Muscle layer of duodenum (tissue), 2 donors: ENCODE data around the gene SF3A2.

ENCODE experiments used
- H3K27ac ChIP-seq: one replicate; pipeline ENCODE4 v1.7.0; 2013; ENCODE audit warnings: mild to moderate bottlenecking, low read length
- H3K27me3 ChIP-seq: one replicate; pipeline ENCODE4 v1.7.0; 2013; ENCODE audit warnings: low read depth, mild to moderate bottlenecking, control low read depth, low read length
- H3K36me3 ChIP-seq, 2 donors: one replicate each; pipeline ENCODE4 v1.7.0; 2013; ENCODE audit warnings: low read length in 2 of 2, control low read depth in 1 of 2, mild to moderate bottlenecking in 1 of 2; ENCODE audit not compliant: insufficient read depth in 2 of 2, control insufficient read depth in 1 of 2
- H3K4me1 ChIP-seq, 2 donors: one replicate each; pipeline ENCODE4 v1.7.0; 2013; ENCODE audit warnings: low read length in 2 of 2, mild to moderate bottlenecking in 2 of 2, control low read depth in 1 of 2, moderate library complexity in 1 of 2; ENCODE audit not compliant: insufficient read depth in 2 of 2, control insufficient read depth in 1 of 2
- H3K4me3 ChIP-seq, 2 donors: one replicate each; pipeline ENCODE4 v1.7.0; 2013; ENCODE audit warnings: low read length in 2 of 2, low read depth in 1 of 2, mild to moderate bottlenecking in 1 of 2
- H3K9me3 ChIP-seq, 2 donors: one replicate each; pipeline ENCODE4 v1.7.0; 2013; ENCODE audit warnings: low read length in 2 of 2, control low read depth in 1 of 2, mild to moderate bottlenecking in 1 of 2; ENCODE audit not compliant: control insufficient read depth in 1 of 2
- donor health status: healthy.

The SF3A2 gene

GRCh38 chr19:2252055-2252796 is 15.6 kb downstream of the SF3A2 start:
- peaks cover 0 to 13% of the 10 kb centered on the region in 2 donors for H3K36me3 ChIP-seq
- H3K27me3 ChIP-seq: peaks cover 33% of the 10 kb centered on the region
- no peaks in the 10 kb centered on the region for H3K9me3 ChIP-seq
- H3K4me1 ChIP-seq: peaks cover 0 to 37% of the 10 kb centered on the region in 2 donors
- H3K4me3 ChIP-seq: peak overlapping the region in 1 of 2 donors; percentile 40
- H3K27ac ChIP-seq: no peak overlapping the region

DNA sequence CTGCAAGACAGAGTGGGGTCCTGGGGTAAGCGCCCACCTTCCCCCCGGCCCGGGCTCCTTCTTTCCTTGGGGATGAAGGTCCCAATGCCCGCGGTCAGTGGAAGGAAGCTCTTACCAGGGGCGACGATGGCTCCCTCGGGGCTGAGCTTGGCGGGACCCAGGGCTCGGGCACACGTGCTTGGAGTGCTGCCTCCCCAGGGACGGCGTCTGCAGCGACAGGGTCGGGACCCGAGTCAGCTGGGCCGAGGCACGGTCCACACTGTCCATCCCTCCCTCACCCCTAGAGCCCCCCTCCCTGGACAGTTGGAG is 16.1 kb downstream of the SF3A2 start:
- peaks cover 0 to 8% of the 10 kb centered on the region in 2 donors for H3K36me3 ChIP-seq
- no peak overlapping the region for H3K27ac ChIP-seq
- no peaks in the 10 kb centered on the region for H3K9me3 ChIP-seq
- H3K4me1 ChIP-seq: peaks cover 0 to 37% of the 10 kb centered on the region in 2 donors
- peak overlapping the region in 1 of 2 donors; percentile 40 for H3K4me3 ChIP-seq
- H3K27me3 ChIP-seq: peaks cover 33% of the 10 kb centered on the region

- Histone ChIP-seq H3K4me3 (peak overlapping the region in 1 of 2 donors; percentile 40), H3K27me3 (peaks cover 33% of the 10 kb centered on the region), H3K4me1 (peaks cover 0 to 37% of the 10 kb centered on the region in 2 donors), H3K9me3 (no peaks in the 10 kb centered on the region), H3K27ac (no peak overlapping the region), H3K36me3 (peaks cover 0 to 6% of the 10 kb centered on the region in 2 donors)
Observed at GRCh38 chr19:2253106-2254063, 16.8 kb downstream of the SF3A2 start.

GRCh38 chr19:2254064-2254872 is 17.6 kb downstream of the SF3A2 start:
- Histone ChIP-seq H3K27ac (no peak overlapping the region), H3K27me3 (peaks cover 33% of the 10 kb centered on the region), H3K4me1 (peaks cover 0 to 37% of the 10 kb centered on the region in 2 donors), H3K36me3 (no peaks in the 10 kb centered on the region), H3K9me3 (no peaks in the 10 kb centered on the region), H3K4me3 (no peak overlapping the region)

GRCh38 chr19:2255112-2255845 is 18.7 kb downstream of the SF3A2 start:
- Histone ChIP-seq H3K4me1 (peaks cover 0 to 35% of the 10 kb centered on the region in 2 donors), H3K36me3 (no peaks in the 10 kb centered on the region), H3K27ac (no peak overlapping the region), H3K4me3 (no peak overlapping the region), H3K27me3 (peaks cover 24% of the 10 kb centered on the region), H3K9me3 (no peaks in the 10 kb centered on the region)

DNA sequence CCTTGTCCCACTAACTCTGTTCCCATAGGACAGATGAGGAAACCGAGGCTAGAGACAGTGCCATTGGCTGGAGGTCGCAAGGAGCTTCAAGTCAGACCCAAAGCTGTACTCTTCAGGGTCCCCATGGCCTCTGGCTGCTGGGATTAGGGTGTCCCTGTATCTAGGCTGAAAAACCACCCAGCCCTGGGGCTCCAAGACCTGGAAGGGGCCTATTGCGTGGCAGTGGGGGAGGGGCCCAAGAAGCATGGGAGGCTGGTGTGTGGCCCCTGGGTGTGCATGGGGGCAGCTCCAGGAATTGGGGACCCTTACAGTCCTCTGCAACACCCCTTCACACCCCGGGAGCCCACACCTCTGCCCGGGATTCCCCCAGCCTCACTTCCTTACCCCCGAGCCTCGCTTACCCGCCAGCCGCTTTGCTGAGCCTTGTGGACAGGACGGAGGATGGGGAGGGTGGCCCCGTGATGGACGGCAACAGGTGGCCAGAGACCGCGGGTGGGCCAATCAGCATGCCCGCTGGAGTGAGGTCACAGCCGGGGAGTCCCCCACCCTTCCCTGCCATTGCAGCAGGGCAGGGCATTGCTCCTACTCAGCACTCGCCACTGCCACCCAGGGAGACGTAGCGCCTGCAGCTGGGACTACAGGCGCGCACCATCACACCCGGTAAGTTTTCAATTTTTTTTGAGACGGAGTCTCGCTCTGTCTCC is 19.5 kb downstream of the SF3A2 start, which contains the start of gene JSRP1:
TSS of gene JSRP1 (minus strand) at position 436 of the 704 bp plus-strand sequence. CDS start 1,103 bp downstream, outside the sequence.
- H3K4me1 ChIP-seq: peaks cover 0 to 27% of the 10 kb centered on the region in 2 donors
- H3K4me3 ChIP-seq: no peak within 1 kb of the TSS
- peaks cover 22% of the 10 kb centered on the region for H3K27me3 ChIP-seq
- no peaks in the 10 kb centered on the region for H3K9me3 ChIP-seq
- no peak within 1 kb of the TSS for H3K27ac ChIP-seq
- H3K36me3 ChIP-seq: no peaks in the 10 kb centered on the region

- no peaks in the 10 kb centered on the region for H3K27me3 ChIP-seq
- no peaks in the 10 kb centered on the region for H3K4me1 ChIP-seq
- H3K36me3 ChIP-seq: no peaks in the 10 kb centered on the region
- no peak overlapping the region for H3K4me3 ChIP-seq
- H3K9me3 ChIP-seq: no peaks in the 10 kb centered on the region
- H3K27ac ChIP-seq: no peak overlapping the region
Observed at GRCh38 chr19:2259336-2259735, 22.7 kb downstream of the SF3A2 start.

DNA sequence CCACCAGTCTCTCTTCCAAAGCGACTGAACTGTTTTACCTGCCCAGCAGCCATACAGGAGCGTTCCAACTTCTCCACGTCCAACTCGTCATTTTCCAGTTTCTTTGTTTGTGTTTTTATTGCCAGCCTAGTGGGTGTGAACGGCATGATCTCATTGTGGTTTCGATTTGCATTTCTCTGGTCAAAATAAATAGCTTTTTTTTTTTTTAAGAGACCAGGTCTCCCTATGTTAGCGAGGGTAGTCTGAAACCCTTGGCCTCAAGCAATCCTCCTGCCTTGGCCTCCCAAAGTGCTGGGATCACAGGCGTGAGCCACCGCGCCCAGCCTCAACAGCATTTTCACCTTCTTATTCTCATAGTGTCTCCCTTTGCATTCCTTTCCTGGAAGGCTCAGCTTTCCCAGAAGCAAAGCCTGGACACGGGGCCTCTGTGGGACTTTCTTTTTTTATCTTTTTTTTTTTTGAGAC is 23.7 kb downstream of the SF3A2 start:
- no peaks in the 10 kb centered on the region for H3K9me3 ChIP-seq
- H3K27ac ChIP-seq: no peak overlapping the region
- no peaks in the 10 kb centered on the region for H3K27me3 ChIP-seq
- no peaks in the 10 kb centered on the region for H3K4me1 ChIP-seq
- no peak overlapping the region for H3K4me3 ChIP-seq
- H3K36me3 ChIP-seq: no peaks in the 10 kb centered on the region

- Histone ChIP-seq H3K4me1 (peaks cover 0 to 4% of the 10 kb centered on the region in 2 donors), H3K27ac (no peak overlapping the region), H3K36me3 (no peaks in the 10 kb centered on the region), H3K27me3 (no peaks in the 10 kb centered on the region), H3K4me3 (no peak overlapping the region), H3K9me3 (no peaks in the 10 kb centered on the region)
Observed at GRCh38 chr19:2261438-2262172, 25.0 kb downstream of the SF3A2 start.
